WTC11 (cell line): ENCODE results near the gene LY6G5C. TPM values are rescaled to one million over a fixed set of nuclear protein-coding genes. Genes with fewer than 3 reads are reported as not detected.

Source experiments
- ATAC-seq: fragments of 200-7000 bp; cut with Tn5 transposase; 2 replicates; pipeline ENCODE4 v1.10.0; 2021; ENCODE audit warnings: mild to moderate bottlenecking, moderate library complexity
- CTCF ChIA-PET: fragments of 300-600 bp; sonication (Branson Sonifier 250); formaldehyde crosslinking; loops from one replicate; lab custom pipeline; 2021; ENCODE audit warnings: antibody characterized with exemption; lab: Charles Lee
- POLR2A ChIA-PET: fragments of 350-600 bp; sonication (Branson Sonifier 250); formaldehyde crosslinking; loops from one replicate; lab custom pipeline; 2021; ENCODE audit warnings: antibody characterized with exemption; lab: Charles Lee
- DNase-seq: peaks from one replicate; pipeline ENCODE4 v3.0.0; 2021; ENCODE audit warnings: low spot score
- H3K27ac Mint-ChIP-seq: 2 replicates; pipeline ENCODE4 v1.8.0; 2021; ENCODE audit warnings: mixed read lengths
- H3K27me3 Mint-ChIP-seq: 2 replicates; pipeline ENCODE4 v1.8.0; 2021; ENCODE audit warnings: low read depth, mild to moderate bottlenecking, moderate library complexity, mixed read lengths
- H3K36me3 Mint-ChIP-seq: 2 replicates; pipeline ENCODE4 v1.8.0; 2021; ENCODE audit warnings: mixed read lengths
- H3K4me1 Mint-ChIP-seq: 2 replicates; pipeline ENCODE4 v1.8.0; 2022; ENCODE audit warnings: mixed read lengths
- H3K4me3 Mint-ChIP-seq: 2 replicates; pipeline ENCODE4 v1.8.0; 2021; ENCODE audit warnings: mild to moderate bottlenecking, moderate library complexity, mixed read lengths
- H3K9me3 Mint-ChIP-seq: 2 replicates; pipeline ENCODE4 v1.8.0; 2021; ENCODE audit warnings: mixed read lengths
- CREM ChIP-seq: sonication (generic); formaldehyde crosslinking; IDR thresholded peaks from 2 replicates; pipeline ENCODE4 v1.8.1; 2022; ENCODE audit warnings: mild to moderate bottlenecking, missing genetic modification reagents, moderate library complexity
- ESRRA ChIP-seq: sonication (generic); formaldehyde crosslinking; IDR thresholded peaks from 2 replicates; pipeline ENCODE4 v1.8.1; 2022; ENCODE audit warnings: mild to moderate bottlenecking, missing genetic modification reagents, borderline replicate concordance
- HMGA2 ChIP-seq: fragments of 250-450 bp; sonication (Bioruptor Pico); IDR thresholded peaks from 2 replicates; pipeline ENCODE4 v1.4.0; 2021; ENCODE audit warnings: mild to moderate bottlenecking, moderate library complexity
- KAT7 ChIP-seq: sonication (generic); formaldehyde crosslinking; IDR thresholded peaks from 2 replicates; pipeline ENCODE4 v1.8.1; 2023; ENCODE audit warnings: missing genetic modification reagents, mild to moderate bottlenecking, borderline replicate concordance
- MXD4 ChIP-seq: fragments of 250-450 bp; sonication (Bioruptor Pico); IDR thresholded peaks from 2 replicates; pipeline ENCODE4 v1.8.0; 2021; ENCODE audit warnings: mild to moderate bottlenecking, moderate library complexity, borderline replicate concordance
- PRRX2 ChIP-seq: fragments of 250-450 bp; sonication (Bioruptor Pico); IDR thresholded peaks from 2 replicates; pipeline ENCODE4 v1.8.0; 2021; ENCODE audit warnings: mild to moderate bottlenecking
- TEAD1 ChIP-seq: sonication (generic); formaldehyde crosslinking; IDR thresholded peaks from 2 replicates; pipeline ENCODE4 v1.8.0; 2022; ENCODE audit warnings: mild to moderate bottlenecking, missing genetic modification reagents
- ZNF121 ChIP-seq: sonication (generic); formaldehyde crosslinking; IDR thresholded peaks from 2 replicates; pipeline ENCODE4 v1.8.0; 2023; ENCODE audit warnings: missing genetic modification reagents
- ZNF219 ChIP-seq: sonication (generic); formaldehyde crosslinking; IDR thresholded peaks from 2 replicates; pipeline ENCODE4 v1.8.0; 2023; ENCODE audit warnings: missing genetic modification reagents, mild to moderate bottlenecking, borderline replicate concordance
- ZNF232 ChIP-seq: sonication (generic); formaldehyde crosslinking; IDR thresholded peaks from 2 replicates; pipeline ENCODE4 v1.8.0; 2022; ENCODE audit warnings: mild to moderate bottlenecking, missing genetic modification reagents
- total RNA-seq: library from RNA; stranded (reverse); gene quantifications from 3 replicates; pipeline ENCODE4 v1.2.3, GENCODE V29; 2021
- TF ChIP-seq, protein P1 (sequence below): fragments of 250-450 bp; sonication (Bioruptor Pico); IDR thresholded peaks from 2 replicates; pipeline ENCODE4 v2.1.2; 2022; ENCODE audit warnings: mild to moderate bottlenecking, moderate library complexity
- TF ChIP-seq, protein P2 (sequence below): sonication (generic); formaldehyde crosslinking; IDR thresholded peaks from 2 replicates; pipeline ENCODE4 v1.8.0; 2023; ENCODE audit warnings: missing genetic modification reagents, mild to moderate bottlenecking, borderline replicate concordance

Gene LY6G5C
- total RNA-seq, 1 experiment from 2014 or later, result 1.0 TPM

DNA sequence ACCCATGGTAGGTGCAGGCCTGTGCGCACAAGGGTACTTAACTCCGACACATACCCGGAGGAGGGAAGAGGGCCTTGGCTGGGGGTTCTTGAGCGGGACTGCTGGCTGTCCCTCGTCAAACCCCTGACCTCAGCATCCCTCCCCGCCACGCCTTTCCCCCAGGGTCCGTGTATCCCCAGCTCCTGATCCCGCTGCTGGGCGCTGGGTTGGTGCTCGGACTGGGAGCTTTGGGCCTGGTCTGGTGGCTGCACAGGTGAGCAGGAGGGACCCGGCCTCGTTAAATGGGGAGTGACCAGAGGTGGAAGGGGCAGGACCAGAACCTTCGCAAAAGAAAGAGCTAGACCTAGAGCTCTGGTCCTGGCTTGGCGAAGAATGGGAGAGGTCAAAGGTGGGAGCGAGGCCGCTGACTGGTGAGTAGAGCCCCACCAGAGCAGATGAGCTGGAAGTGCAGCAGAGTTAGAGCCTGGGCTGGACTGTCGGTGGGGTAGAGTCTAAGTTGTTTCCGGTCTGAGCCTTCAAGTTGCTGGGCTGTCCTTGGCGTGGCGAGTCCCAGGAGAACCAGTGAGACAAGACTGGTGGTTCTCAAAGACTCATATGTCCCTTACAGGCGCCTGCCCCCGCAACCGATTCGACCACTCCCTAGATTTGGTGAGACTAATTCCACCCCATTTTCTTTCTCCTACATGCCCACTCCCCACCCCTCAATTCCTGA, 43.3 kb upstream of the LY6G5C start:
- Mint-ChIP-seq H3K9me3 (no peaks in the 10 kb centered on the region), H3K4me3 (no peak overlapping the region), H3K27me3 (peaks cover 4% of the 10 kb centered on the region; the same call in 1 of the 2 replicates), H3K27ac (no peak overlapping the region), H3K36me3 (peaks cover 9% of the 10 kb centered on the region), H3K4me1 (peaks cover 7% of the 10 kb centered on the region)
- no peak for DNase-seq
- CTCF ChIA-PET, result interaction anchor here (0.6 to 3.0 kb wide), 8 partner anchors 10 to 72 kb away, joined by 3 to 16 read pairs (median 4); partner anchors contain the start of genes ABHD16A, CLIC1 and VARS1
- no peak; the same call in 1 of the 2 replicates for ATAC-seq
- POLR2A ChIA-PET, result interaction anchor here (0.7 kb wide), 1 partner anchor 91 kb away, joined by 3 read pairs; no protein-coding TSS in a partner anchor
- TF ChIP-seq CREM (CRISPR knock-in tag), result no peak
- TF ChIP-seq, protein P1, sequence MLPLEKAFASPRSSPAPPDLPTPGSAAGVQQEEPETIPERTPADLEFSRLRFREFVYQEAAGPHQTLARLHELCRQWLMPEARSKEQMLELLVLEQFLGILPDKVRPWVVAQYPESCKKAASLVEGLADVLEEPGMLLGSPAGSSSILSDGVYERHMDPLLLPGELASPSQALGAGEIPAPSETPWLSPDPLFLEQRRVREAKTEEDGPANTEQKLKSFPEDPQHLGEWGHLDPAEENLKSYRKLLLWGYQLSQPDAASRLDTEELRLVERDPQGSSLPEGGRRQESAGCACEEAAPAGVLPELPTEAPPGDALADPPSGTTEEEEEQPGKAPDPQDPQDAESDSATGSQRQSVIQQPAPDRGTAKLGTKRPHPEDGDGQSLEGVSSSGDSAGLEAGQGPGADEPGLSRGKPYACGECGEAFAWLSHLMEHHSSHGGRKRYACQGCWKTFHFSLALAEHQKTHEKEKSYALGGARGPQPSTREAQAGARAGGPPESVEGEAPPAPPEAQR (CRISPR knock-in tag), result no peak
- TF ChIP-seq MXD4 (CRISPR knock-in tag), result no peak
- TF ChIP-seq ESRRA (CRISPR knock-in tag), result no peak
- TF ChIP-seq HMGA2 (CRISPR knock-in tag), result no peak
- no peak for TF ChIP-seq ZNF121 (CRISPR knock-in tag)
- no peak for TF ChIP-seq KAT7 (CRISPR knock-in tag)
- no peak for TF ChIP-seq TEAD1 (CRISPR knock-in tag)
- TF ChIP-seq, protein P2, sequence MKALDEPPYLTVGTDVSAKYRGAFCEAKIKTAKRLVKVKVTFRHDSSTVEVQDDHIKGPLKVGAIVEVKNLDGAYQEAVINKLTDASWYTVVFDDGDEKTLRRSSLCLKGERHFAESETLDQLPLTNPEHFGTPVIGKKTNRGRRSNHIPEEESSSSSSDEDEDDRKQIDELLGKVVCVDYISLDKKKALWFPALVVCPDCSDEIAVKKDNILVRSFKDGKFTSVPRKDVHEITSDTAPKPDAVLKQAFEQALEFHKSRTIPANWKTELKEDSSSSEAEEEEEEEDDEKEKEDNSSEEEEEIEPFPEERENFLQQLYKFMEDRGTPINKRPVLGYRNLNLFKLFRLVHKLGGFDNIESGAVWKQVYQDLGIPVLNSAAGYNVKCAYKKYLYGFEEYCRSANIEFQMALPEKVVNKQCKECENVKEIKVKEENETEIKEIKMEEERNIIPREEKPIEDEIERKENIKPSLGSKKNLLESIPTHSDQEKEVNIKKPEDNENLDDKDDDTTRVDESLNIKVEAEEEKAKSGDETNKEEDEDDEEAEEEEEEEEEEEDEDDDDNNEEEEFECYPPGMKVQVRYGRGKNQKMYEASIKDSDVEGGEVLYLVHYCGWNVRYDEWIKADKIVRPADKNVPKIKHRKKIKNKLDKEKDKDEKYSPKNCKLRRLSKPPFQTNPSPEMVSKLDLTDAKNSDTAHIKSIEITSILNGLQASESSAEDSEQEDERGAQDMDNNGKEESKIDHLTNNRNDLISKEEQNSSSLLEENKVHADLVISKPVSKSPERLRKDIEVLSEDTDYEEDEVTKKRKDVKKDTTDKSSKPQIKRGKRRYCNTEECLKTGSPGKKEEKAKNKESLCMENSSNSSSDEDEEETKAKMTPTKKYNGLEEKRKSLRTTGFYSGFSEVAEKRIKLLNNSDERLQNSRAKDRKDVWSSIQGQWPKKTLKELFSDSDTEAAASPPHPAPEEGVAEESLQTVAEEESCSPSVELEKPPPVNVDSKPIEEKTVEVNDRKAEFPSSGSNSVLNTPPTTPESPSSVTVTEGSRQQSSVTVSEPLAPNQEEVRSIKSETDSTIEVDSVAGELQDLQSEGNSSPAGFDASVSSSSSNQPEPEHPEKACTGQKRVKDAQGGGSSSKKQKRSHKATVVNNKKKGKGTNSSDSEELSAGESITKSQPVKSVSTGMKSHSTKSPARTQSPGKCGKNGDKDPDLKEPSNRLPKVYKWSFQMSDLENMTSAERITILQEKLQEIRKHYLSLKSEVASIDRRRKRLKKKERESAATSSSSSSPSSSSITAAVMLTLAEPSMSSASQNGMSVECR (CRISPR knock-in tag), result no peak
- TF ChIP-seq PRRX2 (CRISPR knock-in tag), result no peak
- no peak for TF ChIP-seq ZNF219 (CRISPR knock-in tag)

DNA sequence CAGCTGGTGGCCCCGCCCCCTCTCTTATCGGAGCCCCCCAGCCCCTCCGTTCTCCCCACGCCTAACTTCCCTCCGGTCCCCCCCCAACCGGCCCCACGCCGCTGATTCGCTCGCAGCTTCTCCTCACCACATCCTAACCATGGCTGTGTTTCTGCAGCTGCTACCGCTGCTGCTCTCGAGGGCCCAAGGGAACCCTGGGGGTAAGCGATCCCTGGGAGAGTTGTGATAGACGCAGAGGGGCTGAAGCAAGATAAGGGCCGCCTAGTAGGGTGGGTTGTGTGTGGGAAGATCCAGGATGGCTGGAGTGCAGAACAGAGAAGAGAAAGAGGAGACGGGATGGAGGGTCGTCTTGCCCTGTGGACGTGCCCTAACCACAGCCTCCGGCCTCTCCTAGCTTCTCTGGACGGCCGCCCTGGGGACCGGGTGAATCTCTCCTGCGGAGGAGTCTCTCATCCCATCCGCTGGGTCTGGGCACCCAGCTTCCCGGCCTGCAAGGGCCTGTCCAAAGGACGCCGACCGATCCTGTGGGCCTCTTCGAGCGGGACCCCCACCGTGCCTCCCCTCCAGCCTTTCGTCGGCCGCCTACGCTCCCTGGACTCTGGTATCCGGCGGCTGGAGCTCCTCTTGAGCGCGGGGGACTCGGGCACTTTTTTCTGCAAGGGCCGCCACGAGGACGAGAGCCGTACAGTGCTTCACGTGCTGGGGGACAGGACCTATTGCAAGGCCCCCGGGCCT, 42.5 kb upstream of the LY6G5C start, which contains the start of gene MPIG6B:
MPIG6B (plus strand) TSS at position 129 of the 735 bp plus-strand sequence; CDS start at position 140, 11 bp downstream.
- H3K27ac Mint-ChIP-seq, result 0 out of 2 replicates have a peak within 1 kb of the TSS, but pooled peaks have one; percentile 42
- ChIA-PET CTCF (interaction anchor here (0.6 to 3.0 kb wide), 6 partner anchors 13 to 72 kb away, joined by 3 to 16 read pairs (median 3); partner anchors contain the start of genes ABHD16A, CLIC1 and VARS1), POLR2A (no interaction called here)
- H3K4me3 Mint-ChIP-seq, result no peak within 1 kb of the TSS
- H3K9me3 Mint-ChIP-seq, result no peaks in the 10 kb centered on the region
- no peak for TF ChIP-seq CREM (CRISPR knock-in tag)
- ATAC-seq, result no peak; the same call in 1 of the 2 replicates
- peaks cover 7% of the 10 kb centered on the region for H3K4me1 Mint-ChIP-seq
- no peak for DNase-seq
- H3K36me3 Mint-ChIP-seq, result peaks cover 9% of the 10 kb centered on the region
- H3K27me3 Mint-ChIP-seq, result peaks cover 4% of the 10 kb centered on the region; the same call in 1 of the 2 replicates

DNA sequence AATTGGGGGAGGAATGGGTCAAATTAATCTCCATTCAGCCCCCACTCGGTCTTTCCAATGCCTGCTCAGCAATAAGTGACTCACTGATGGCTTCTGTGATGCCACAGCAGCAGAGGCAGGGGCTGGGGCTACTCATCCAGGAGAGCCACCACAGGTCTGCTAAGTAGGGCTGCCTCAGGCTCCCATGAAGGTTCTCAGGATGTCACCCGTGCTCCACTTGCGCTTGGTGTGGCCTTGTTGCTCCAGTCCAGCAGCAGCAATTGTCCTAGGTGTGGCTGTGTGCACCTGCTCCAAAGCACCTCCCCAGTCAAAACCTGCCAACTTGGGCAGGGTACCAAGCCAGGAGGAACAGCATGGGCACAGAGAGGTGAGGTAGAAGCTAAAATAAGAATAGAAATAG, 41.3 kb upstream of the LY6G5C start:
- Mint-ChIP-seq H3K4me1 (peaks cover 18% of the 10 kb centered on the region), H3K36me3 (peaks cover 9% of the 10 kb centered on the region), H3K9me3 (no peaks in the 10 kb centered on the region), H3K27me3 (peaks cover 4% of the 10 kb centered on the region; the same call in 1 of the 2 replicates), H3K4me3 (no peak overlapping the region), H3K27ac (no peak overlapping the region)
- no peak for TF ChIP-seq ZNF232 (CRISPR knock-in tag)
- POLR2A ChIA-PET, result no interaction called here
- ATAC-seq (no peak), DNase-seq (no peak)
- CTCF ChIA-PET, result no interaction called here
